ENCODE results near the gene DBF4B.

The DBF4B gene

DNA sequence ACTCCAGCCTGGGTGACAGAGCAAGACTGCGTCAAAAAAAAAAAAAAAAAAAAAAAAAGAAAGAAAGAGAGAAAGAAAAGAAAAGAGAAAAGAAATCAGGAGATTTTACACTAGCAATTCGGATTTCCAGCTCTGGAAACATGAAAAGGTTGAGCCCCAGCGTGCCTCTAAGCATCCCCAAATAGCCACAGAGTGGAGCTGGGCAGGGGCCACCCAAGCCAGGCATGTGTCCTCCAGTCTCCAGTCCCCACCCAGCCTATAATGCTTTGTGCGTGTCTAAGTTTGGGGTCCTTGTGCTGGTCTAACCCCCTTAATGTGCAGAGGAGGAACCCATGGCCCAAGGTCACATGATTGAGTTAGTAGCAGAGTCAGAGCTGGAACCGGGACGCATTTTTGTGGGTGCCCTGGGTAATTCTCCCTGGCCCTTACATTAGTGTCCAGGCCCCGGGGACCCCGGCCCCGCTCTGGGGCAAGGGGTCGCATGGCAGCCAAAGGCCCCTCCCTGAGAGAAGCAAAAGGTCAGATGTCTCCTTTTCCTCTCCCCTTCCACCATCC, 70.3 kb downstream of the DBF4B start:
- DNase-seq = no peak

DNA sequence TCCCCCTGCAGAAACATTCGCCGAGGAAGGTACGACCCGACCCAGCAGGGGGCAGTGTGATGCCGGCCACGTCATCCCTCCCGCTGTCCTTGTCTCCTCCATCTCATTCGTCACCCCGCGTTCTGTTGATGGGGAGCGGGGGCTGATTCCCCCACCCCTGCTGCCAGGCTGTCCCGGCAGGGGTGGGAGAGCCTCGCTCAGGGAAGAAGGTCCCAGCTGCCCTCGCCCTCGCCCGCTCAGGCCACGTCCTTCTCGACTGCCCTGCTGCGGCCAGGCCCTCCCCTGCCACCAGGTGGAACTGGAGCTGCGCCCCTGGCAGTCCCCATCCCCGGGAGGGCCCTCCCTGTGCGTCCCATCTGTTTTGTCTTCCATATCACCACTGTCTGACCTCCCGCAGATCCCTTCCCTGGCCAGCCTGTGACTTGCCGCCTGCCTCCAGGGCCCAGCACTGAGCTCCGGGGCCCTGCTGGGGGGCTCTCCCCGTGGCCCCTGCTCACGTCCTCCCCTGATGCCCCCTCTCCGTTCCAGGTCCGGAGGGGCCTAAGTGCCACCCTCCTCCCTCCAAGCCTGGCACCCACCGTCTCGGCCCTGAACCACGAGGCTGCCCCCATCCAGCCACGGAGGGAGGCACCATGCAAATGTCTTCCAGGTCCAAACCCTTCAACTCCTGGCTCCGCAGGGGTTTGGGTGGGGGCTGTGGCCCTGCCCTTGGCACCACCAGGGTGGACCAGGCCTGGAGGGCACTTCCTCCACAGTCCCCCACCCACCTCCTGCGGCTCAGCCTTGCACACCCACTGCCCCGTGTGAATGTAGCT, 71.0 kb downstream of the DBF4B start:
- peak; percentile 83 for DNase-seq

DNA sequence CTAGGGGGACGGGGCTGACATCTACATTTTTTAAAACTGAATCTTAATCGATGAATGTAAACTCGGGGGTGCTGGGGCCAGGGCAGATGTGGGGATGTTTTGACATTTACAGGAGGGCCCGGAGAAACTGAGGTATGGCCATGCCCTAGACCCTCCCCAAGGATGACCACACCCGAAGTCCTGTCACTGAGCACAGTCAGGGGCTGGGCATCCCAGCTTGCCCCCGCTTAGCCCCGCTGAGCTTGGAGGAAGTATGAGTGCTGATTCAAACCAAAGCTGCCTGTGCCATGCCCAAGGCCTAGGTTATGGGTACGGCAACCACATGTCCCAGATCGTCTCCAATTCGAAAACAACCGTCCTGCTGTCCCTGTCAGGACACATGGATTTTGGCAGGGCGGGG, 71.7 kb downstream of the DBF4B start:
- no peak for DNase-seq

DNA sequence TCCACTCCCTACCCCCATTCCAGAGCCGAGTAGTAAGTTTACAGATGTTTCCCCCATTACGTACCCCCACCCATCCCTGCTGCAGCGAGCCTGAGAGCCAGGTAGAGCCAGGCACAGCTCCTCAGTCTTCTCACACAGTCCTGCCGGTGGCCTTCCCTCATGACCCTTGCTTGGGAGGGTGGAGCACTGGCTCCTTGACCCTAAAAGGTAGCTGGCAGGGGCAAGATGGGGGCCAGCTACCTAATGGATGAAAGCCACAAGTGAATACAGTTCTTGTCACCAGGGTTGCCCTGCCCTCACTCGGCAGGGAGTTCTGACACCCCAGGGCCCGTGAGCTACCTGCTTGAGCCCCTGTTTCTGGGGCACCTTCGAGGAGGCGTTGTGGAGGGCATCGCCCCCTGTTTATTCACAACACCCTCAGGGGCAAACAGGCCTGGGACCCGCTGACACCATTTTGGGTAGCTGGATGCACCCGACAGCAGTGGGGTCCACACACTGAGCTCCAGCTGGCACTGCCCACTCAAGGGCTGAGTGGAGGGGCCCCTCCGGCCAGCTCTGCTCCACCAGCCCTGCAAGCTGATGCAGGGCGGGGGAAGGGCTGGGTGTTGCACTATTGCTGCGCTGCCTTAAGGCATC, 72.5 kb downstream of the DBF4B start:
- DNase-seq = no peak

DNA sequence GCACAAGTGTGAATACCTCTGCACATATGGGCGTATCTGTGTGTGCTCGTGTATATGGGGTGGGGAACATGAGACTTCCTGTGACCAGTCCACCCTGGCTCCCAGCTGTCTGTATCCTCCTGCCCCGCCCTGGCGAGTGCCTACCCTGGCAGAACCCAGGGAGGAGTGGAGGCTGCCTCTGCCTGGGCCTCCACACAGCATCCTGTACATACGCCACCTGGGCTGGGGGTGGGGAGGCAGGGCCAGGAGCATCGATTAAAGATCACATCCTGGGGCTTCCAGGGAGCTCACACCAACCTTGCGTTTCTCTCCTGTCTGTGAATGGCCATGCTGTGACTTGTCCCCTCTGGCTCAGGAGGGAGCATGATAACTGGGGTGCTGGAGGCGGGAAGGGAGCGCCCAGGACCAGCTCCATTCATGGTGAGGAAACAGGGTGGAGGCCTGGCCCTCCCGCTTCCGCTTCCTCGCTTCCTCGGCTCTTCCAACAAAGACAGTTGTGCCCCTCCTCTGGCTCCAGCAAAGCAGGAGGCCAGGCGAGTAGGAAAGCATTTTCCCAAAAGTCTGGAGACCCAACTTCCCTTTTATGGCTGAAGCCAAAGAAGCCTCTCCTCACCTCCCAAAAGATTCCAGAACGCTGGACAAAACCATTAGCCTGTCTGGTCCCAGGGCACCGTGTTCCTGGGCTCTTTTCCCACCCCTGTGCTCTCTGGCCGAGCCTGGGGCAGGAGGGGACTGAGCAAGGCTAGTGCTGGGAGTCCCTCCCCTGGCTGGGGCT, 73.3 kb downstream of the DBF4B start:
- DNase-seq = no peak

DNA sequence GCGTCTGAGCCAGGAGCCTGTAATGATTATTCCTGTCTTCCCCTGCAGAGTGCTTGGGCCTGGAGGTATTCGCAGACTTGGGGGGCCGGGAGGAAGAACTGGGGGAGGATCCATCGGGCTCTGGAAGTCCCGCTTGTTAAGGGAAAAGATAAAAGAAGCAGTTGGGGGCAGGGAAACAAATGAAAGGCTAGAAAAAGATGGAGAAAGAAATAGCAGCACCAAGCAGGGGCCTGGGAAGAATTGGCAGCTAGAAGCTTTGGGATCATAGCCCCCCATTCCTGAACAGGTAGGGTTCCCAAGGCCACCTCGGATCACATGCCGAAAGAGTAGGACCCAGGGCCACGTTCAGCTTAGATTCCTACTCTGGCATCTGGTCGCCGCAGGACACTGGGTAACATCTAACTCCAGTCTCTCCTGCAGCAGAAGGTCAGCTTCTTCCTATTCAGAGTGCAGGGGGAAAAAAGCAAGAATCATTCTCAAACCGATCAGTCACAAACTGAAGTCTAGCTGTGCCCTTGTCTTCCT, 73.9 kb downstream of the DBF4B start:
- no peak for DNase-seq

DNA sequence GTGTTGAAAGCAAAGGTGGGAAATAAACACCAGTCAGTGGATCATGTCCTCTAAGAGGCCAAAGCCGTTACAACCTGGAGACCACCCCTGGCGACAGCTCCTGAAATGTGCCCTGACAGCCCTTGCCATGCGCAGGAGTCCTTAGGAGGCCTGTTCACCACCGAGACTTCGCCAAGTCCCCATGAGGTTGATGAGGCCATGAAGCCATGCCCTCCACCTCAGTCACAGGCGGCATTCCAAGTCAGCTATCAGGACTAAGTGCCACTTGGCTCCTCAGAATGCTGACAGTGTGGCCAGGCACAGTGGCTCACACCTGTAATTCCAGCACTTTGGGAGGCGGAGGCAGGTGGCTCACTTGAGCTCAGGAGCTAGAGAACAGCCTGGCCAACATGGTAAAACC, 77.5 kb downstream of the DBF4B start:
- DNase-seq = no peak

DNA sequence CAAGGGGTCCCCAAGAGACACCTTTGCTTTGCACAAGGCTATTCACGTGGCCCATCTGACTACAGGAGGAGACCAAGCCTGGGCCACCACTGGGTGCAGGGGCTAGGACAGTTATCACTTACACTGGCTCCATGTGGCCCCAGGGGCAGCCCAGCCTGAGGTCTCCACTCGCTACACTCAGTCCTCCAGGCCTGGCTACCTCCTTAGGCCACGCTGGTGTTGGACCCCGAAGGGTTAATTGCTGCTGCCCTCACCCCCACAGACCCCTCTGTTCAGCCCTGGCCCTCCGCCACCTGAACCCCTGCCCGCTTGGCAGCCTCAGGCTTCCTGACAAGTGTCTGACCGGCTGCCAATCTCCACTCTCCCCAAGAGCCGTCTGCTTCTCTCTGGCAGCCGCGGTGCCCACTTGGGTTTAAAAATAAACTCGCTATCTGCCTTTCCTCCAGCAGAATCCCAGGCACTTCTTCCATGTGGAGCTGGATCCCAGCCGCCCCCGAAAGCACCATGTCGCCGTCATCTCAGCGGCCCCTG, 78.2 kb downstream of the DBF4B start:
- no peak for DNase-seq

DNA sequence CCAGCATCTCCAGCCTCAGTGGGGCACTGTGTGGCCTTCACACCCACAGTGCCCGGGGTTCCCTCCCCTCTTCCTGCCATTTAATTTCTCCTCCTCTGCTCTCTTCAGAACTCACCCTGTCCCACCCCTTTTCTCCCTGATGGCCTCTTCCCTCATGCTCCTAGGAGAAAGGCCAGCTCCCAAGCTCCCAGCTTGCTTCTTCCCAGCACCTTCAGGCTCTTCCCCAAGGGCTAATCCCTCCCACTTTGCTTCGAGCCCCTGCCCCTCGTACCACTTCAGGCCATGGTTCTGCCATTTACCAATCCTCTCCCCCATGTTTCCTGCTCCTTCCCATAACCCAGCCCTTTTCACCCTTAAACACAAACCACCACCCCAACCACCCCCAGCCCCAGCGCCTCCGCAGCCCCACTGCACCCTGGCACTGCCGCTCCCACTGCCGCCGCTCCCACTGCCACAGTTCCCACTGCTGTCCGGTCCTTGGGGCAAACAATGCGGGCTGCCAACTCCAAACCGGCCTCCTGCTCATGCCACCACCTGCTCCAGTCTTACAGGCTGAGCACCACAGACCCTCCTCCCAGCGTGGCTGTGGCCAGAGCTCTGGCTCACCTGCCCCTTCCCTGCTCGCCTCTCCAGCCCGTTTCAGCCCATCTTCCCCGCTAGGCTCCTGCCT, 78.9 kb downstream of the DBF4B start:
- DNase-seq = no peak

DNA sequence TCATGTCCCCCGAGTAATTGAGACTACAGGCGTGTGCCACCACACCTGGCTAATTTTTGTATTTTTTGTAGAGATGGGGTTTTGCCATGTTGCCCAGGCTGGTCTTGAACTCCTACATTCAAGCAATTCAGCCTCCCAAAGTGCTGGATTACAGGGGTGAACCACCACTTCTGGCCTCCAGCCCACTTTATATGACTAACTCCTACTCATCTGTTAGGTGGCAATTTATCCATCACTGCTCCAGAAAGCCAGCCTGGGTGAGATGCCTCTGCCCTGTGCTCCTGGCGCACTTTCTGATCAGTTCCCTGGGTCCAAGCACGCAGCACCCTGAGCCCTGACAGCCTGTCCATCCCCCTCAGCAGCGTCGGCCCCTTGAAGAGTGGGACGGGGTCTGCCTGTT, 79.7 kb downstream of the DBF4B start:
- DNase-seq = no peak

DNA sequence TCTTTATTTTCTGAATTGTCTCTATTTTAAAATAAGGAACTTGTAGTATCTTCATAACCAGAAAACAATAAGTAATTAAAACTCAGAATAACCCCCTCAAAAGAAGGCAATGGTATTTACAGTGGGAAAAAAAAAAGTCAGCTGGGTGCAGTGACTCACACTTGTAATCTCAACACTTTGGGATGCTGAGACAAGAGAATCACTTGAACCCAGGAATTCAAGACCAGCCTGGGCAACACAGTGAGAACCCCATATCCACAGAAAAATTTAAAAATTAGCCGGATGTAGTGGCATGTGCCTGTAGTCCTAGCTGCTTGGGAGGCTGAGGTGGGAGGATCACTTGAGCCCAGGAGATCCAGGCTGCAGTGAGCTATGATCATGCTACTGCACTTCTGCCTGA, 83.8 kb downstream of the DBF4B start:
- DNase-seq = no peak

DNA sequence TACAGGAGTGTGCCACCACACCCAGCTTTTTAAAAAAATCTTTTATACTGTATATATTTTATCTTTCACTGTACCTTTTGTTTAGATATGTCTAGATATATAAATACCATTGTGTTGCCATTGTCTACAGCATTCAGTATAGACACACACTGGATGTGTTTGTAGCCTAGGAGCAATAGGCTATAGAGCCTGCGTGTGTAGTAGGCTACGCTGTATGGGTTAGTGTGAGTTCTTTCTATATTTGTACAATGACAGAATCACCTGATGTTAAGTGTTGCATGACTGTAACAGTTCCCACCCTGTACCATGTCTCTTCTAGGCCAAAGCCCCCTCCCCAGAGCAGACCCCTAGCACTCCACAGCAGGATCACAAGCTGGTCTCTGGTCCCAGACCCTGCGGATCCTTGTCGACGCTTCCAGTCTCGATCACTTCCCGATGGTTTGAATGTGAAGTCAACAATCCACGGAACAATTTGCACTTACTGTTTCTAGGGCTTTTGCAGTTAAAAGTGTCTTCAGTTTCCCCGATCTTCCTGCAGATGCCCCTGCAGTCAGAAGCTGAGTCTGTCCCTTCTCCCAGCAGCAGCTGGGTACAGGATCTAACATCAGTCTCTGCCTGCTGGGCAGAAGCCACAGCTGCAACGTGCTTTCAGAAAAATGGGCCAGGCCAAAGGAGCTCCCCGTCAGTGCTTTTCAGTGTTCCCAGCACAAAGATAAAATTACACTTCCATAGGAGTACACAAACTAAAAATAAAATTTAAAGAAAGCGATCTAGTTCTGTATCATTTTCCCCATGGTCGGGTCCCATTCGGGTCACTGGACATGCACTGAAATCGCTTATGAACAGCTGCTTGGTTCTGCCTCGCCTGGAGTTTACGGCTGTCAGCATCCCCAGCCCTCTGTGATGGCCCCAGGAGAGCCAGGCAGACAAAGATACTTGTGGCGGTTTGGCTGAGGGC, 85.7 kb downstream of the DBF4B start:
- no peak for DNase-seq

DNA sequence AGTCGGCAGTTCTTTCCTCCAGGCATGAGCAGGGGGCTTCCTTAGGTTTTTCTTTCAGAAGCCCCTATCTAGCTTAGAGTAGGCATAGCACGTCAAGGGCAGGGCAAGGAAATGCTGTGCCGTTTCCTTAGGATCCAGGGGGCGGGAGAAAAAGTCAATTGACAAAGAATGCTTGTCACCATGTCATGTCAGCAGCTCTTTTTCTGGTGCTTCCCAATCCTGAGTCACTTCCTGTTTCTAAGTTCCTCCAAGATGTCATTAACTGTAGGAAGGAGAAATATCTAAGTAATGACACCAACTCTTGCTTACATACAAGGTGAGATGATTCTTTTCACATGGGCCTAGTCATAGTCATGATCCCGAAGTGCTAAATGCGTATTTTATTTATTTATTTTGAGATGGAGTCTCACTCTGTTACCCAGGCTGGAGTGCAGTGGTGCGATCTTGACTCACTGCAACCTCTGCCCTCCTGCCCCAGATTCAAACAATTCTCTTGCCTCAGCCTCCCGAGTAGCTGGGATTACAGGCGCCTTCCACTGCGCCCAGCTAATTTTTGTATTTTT, 86.5 kb downstream of the DBF4B start:
- no peak for DNase-seq

DNA sequence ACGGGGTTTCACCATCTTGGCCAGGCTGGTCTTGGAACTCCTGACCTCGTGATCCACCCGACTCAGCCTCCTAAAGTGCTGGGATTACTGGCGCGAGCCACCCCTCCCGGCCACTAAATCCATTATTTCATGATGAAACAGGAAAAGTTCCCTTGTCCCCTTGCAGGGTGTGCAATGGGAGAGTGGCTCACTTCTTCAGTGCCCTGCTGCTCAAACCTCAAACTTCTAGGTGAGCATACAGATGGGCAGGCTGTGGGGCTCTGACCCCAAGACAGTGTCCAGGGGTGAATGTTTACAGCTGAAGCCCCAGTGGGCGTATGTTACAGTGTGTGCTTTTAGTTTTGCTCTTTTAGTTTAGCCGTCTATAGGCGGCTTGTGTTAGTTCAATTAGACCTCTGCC, 87.0 kb downstream of the DBF4B start:
- DNase-seq = no peak

DNA sequence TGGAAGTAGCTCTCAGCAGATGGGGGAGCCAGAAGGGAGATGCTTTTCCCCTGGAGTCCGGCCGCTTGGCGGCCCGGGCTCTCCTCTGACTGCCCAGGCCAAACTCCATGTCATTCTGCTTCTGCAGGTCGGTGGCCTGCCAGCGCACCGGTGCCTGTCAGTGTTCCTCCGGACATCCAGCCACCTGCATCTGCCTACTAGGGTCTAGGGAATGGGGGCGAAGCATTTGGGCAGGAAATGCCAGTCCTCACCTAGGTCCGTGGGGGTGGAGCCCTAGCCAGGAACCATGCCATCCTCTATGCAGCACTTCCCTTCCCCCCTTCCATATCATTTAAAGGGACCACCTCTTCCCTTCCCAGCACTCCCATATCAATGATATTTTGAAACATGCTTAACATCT, 87.5 kb downstream of the DBF4B start:
- DNase-seq = no peak

DNA sequence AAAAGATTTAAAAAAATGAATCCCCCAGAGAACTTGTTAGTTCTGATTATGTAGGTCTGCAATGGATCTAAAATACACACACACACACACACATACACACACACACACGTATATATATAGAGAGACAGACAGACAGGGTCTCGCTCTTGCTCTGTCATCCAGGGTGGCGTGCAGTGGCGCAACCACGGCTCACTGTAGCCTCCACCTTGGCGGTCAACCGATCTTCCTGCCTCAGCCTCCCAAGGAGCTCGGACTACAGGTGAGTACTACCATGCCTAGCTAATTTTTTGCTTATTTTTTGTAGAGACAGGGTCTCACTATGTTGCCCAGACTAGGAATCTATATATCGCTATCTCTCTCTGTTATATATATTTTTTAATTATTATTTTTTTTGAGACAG, 88.3 kb downstream of the DBF4B start:
- DNase-seq = no peak

DNA sequence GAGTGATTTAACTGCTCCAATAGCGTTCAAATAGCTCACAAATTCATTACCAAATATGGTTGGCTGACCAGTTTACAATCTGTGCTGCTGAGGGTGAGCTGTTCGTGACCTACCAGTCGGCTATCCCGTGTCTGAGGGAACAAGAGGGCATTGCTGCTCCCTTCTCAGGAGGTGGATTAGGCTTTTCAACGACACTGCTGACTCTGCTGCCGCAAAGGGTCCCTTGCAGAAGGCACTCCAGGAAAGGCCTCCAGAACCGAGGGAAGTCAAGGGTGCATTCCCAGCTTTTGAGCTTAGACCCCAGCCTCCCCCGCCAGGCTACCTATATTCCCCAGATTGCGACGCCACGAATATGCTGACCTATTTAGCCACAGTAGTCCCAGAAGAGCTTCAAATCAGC, 89.3 kb downstream of the DBF4B start:
- no peak for DNase-seq

DNA sequence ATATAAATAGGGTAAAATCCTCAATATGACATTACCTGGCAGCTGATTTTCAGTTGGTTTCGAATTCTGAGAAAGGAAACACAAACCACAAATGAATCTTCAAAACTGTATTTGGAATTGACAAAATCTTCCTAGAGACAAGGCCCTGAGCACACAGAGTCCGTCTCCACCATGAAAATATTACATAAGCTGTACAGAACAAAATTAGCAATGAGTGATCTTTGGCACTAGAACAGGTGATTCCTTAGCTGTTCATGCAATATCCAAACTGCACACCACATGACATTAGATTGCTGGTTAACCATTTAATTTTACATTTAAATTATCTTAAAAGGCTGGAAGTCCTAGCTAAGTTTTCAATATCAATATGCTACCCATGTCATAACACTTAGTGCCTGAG, 89.9 kb downstream of the DBF4B start:
- DNase-seq = no peak
